GM19468 (cell line): ENCODE data around the gene GLTP.
"Not testable (repeated sequence)": the region's sequence is repeated elsewhere in the genome, so short reads cannot be mapped to it uniquely, and the experiment has no call there.

Source experiments
- ATAC-seq: cut with Tn5 transposase; IDR thresholded peaks from one replicate; pipeline ENCODE4 v1.9.1; 2021; ENCODE audit warnings: mild to moderate bottlenecking, moderate library complexity, moderate number of reproducible peaks; ENCODE audit not compliant: unreplicated experiment; ENCODE audit errors: extremely low read depth

The GLTP gene, protein sequence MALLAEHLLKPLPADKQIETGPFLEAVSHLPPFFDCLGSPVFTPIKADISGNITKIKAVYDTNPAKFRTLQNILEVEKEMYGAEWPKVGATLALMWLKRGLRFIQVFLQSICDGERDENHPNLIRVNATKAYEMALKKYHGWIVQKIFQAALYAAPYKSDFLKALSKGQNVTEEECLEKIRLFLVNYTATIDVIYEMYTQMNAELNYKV

DNA sequence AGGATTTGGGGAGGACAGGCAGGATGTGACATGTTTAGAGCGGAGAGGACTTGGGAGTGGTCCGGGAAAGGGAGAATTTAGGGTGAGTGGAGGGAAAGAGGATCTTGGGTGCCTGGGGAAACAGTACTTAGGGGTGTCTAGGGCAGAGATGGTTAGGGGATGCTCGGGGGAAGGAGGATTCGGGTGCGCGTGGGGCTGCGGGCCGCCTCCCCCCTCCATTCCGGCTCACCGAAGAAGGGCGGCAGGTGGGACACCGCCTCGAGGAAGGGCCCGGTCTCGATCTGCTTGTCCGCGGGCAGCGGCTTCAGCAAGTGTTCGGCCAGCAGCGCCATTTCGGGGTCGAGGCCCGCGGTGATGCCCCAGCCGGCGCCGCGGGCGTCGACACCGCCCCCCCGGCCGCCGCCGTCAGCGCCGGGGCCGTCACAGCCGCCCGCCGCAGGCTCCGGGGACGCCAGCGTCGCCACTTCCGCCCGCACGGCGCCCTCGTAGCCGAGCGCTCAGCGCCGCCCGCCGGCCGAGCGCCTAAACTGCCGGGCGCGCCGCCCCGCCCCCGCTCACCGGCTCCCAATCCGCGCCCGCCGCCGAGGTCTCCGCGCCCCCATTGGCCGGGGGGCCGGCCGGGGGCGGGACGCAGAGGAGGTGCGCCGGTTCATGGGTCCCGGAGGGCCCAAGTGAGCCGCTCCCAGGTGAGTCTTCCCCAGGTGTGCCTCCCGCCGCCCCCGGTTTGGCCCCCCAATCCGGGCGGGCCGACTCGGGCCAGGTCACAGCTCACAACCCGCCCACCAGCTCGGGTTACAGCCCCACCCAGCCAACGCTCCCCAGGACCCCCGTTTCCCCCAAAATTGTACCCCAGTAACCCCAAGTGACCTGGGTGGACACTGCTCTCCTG is at the start of gene GLTP:
Gene GLTP (minus strand): TSS at position 499 of the 889 bp plus-strand sequence. CDS start 167 bp downstream, at position 332.
- ATAC-seq: peak; percentile 83

DNA sequence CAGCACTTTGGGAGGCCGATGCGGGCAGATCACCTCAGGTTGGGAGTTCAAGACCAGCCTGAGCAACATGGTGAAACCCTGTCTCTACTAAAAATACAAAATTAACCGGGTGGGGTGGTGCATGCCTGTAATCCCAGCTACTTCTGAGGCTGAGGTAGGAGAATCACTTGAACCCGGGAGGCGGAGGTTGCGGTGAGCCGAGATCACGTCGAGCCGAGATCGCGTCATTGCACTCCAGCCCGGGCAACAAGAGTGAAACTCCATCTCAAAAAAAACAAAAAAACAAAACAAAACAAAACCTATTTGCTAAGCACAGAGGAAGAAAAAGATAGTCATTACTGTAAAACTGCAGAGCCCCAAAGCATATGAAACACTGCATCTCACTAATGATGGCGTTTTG is 49.0 kb upstream of the GLTP start:
- ATAC-seq: not testable (repeated sequence)

DNA sequence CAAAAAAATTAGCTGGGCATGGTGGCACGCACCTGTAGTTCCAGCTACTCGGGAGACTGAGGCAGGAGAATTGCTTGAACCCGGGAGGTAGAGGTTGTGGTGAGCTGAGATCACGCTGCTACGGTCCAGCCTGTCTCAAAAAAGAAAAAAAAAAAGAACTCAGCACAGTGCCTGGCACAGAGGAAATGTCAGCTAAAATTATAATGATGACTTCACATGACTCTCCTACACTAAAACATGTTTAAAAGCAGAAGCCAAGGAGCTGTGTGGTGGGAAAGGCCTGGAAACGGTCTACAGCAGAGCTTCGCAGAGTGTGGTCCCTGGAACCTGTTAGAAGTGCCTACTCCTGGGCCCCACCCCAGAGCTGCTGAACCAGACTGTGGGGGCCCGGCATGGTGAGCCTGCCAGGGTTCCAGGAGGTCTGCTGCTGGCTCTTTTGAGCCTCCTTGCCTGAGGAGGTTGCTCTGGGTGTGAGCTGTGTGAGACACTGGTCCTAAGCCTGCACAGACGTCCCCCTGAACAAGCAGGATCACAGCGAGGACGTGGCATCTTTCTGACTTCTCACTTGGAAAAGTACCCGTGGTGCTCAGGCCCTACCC is 47.8 kb upstream of the GLTP start:
- ATAC-seq: no peak

DNA sequence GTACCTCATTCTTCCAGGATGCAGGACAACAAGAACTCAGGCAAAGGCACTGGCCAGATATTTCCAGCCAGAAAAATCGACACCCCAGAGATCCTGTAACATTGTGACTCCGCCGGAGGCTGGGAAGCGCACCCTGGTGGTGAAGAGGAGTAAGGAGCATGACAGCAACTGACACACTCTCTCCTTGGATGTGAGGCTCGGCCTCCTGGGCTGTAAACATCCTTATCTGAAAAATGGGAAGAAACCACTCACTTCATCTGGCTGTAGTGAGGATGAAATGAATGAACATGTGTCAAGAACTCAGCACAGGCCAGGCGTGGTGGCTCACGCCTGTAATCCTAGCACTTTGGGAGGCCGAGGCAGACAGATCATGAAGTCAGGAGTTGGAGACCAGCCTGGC is 47.3 kb upstream of the GLTP start:
- no peak for ATAC-seq

DNA sequence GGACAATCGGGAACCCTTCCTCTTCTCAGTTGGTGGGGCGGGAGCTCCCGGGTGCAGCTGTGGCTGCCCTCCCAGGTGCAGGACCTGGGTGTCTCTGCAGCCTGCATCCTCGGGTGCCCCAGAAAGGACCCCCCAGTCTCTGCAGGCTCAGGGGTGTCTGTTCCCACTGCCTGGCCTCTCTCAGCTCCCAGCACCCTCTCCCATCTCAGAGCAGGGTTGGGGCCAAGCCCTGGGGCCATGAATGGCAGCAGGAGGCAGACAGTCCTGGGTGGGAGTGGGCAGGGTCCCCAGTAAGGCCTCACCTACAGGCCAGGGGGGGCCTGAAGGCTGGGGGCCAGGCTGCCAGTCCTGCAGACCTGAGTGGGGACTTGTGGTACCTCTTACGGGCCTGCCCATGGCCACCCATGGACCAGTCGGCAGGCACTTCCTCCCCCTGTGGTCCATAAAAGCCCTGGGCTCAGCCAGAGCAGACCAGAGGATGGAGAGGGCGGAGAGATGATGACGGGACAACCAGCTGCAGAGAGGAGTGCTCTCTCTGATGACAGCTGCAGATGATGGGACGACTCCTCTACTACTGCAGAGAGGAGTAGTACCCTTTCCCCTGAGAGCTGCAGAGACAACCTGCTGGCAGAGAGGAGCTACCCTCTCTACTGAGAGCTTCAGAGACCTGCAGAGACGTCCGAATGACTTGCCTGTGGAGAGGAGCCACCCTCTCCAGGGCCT is 46.3 kb upstream of the GLTP start:
- ATAC-seq: no peak

DNA sequence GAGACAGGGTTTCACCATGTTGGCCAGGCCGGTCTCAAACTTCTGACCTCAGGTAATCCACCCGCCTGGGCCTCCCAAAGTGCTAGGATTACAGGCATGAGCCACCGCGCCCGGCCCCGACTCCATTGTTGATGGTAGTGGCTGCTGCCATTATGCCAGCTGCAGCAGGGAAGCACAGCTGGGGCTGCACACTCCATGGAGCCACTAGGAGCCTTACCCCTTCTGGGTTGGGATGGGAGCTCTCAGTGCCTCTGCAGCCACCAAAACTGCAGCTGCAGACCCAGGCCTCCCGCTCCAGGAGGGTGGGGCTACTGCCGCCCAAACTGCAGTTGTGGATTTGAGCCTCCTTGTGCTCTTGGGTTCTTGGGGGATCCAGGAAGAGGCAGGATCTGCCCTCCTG is 45.7 kb upstream of the GLTP start:
- ATAC-seq: no peak

DNA sequence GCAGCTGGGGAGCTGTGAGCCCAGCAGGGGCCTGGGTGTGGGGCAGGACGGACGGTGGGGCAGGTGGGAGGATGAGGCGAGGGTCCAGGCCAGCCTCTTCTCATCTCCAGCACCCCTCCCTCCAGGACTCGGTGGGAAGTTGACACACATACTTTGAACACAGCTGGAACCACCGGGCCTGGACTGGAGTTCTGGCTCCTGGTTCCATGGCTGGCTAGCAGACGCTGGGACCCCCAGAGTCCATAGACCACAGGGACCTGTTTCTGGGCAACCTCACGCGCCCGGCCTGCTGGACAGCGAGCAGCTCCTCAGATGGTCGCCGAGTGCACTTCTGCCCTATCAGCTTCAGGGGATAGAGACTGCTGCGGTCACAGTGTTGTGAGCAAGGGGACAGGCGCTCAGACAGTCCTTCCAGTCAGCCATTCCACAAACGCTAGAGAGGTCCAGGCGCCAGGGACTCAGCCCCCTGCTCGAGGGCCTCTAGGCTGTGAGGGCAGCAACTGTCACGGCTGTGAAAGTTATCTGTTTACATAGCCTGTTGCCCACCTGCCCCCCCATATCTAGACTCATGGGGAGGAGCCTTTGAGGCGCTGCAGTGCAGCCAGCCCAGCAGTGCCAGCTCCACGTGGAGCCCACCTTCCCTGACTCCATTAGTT is 45.0 kb upstream of the GLTP start:
- no peak for ATAC-seq

DNA sequence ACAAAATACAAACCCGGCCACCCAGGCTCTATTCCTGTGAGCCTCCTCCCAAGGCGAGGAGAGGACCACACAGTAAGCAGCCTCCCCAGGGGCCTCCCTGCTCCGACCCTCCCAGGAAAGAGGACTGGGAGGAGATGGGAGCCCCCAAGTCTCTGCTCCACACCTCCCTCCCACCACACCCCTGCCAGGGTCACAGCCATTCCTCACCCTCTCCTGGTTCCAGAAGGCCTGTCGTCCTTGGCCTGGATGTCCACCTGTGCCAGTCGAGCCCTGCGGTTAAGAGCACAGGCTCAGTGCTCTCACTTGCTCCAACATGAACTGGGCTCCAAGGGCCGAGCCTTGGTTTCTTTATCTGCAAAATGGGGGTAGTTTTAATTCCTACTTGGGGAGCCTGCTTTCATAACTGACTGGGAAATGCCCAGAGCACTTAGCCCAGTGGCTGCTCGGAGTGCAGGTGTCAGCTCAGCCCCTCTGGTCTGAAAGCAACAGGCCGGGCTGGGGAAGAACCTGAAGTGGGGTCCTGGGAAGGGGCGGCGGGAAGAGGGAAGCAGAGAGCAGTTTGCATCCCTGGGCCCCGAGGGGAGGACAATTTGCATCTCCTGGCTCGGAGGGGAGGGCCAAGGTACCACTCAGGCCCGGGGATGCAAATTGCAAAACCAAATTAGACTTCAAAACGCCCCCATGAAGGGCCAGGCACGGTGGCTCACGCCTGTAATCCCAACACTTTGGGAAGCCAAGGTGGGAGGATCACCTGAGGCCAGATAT is 43.3 kb upstream of the GLTP start:
- no peak for ATAC-seq

DNA sequence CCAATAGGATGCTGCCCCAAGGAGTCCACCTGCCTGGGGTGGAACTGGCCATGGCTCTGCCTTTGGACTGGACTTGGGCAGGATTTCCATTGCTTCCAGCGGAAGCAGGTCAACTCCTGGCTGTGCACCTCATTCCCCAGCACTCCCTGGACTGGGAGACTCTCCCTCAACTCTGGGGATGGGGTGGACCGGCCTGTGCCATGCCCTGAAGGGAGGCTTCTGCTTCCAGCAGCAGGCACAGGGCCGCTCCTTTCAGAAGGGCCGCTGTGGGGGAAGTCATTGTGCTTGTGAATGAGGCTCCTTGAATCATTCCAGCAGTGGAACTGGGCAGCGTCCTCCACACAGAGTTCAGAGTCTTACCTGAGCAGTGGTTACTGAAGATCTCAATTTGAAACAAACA is 42.7 kb upstream of the GLTP start:
- ATAC-seq: no peak

DNA sequence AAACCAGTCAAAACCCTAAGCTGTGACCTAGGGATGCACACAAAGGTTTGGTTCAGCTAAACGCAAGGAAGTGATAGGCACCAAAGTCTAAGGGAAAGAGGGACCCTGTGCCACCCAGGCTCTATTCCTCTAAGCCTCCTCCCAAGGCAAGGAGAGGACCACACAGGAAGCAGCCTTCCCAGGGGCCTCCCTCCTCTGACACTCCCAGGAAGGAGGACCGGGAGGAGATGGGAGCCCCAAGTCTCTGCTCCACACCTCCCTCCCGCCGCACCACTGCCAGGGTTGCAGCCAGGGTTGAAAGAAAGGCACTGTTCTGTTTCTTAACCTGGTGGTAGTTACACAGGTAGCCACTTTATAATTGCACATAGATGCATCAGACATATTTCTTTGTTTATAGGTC is 41.6 kb upstream of the GLTP start:
- ATAC-seq: no peak

DNA sequence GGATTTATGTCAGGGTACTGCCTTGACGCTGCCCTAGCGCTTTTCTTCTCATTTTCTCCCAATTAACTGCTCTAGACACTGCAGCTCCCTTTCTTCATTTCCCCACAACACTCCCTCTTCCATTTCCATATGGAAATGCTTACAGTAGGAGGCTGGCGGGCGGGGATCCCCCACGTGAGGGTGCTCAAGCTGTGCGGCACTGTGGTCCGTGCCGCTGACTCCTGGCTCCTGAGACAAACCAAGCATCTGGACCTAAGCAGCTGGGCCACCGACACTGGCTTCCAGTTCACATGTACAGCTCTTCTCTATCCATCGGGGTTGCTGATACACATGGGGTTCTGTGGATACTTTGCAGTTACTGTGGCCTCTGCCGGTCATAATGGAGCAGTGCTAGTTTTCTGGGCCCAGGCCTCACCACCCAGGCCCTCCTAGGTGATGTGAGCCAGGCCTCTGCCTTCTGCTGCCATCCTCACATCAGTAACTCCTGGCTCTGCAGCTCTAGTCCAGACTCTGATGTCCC is 40.0 kb upstream of the GLTP start:
- ATAC-seq: no peak

DNA sequence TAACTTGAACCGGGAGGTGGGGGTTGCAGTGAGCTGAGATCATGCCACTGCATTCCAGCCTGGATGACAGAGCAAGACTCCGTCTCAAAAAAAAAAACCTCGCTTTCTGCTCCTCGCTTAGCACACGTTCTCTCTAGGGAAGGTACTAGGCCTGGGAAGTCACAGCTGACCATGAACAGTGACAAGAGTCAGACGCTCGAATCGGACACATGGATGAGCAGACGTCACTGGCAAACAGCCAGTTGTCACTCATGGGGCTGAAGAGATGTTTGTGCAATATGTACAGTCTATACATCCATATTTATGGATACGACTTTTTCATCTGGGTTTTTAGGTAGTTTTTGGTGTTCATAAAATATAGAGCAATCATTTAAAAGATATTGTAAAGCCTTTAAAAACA is 39.1 kb upstream of the GLTP start:
- ATAC-seq: no peak

DNA sequence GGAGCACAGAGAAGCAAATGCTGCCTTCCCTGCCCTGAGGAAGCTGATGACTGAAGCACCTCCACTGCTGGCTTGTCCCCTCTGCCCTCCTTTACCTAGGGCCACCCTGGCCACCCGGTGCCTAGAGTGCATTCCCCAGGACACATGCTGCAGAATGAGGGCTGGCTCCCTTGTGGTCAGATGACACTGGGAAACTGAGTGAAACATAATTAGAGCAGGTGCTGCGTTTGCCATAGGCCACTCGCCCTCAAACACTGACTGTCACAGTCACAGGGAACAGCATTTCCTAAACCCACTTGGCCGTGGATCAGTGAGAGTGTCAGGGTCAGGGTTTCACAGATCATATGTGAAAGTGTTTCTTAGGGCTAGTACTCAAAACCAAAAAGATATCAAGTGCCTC is 35.7 kb upstream of the GLTP start:
- no peak for ATAC-seq

DNA sequence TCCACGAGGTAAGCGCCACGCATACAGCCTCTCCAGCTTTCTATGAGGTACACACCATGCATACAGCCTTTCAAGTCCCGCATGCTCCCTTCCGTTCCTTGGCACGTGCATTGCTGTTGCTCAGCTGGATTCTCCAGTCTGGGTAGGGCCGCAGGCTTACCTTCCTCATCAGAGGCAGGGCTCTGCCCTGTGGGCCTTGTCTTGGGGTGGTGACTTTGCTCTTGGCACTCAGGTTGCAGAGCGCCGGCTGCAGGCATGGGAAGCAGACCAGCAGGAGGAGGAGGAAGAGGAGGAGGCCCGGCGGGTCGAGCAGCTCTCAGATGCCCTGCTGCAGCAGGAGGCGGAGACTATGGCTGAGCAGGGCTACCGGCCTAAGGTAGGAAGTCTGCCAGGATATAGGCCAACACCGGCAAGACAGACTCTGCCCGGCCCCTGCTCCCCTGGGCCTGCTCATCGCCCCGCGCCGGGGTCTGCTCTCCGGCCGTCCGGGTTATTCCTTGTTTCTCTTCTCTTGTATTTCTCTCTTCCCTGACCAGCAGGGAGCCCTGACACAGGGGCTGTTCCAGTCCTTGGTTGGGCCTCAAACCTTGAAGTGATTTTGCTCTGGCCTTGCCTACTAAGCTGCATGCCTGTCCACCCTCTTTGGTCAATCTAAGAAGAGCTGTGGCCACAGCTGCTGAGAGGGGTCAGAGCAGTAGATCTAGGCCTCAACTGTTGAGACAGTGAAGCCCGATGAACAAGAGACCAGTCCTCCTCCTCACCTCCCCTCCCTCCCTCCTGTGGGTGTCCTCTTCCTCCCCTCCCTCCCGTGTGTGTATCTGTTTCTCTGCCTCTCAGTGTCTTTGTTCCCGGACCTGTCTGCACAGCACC is 35.1 kb upstream of the GLTP start:
- ATAC-seq: no peak

DNA sequence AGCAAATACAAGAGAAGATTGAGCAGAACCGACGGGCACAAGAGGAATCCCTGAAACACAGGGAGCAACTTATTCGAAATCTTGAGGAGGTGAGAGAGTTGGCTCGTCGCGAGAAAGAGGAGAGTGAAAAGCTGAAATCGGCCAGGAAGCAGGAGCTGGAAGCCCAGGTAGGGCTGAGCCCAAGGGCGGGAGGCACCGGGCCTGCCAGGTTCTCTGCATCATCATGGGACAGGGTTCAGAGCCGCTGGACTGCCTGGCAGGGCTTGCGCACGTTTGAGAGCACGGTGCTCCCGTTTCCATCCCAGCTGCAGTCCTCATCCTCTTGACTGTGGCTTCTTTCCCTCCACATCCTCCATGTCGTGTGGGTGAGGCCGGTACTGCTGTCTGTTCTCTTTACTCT is 34.1 kb upstream of the GLTP start:
- ATAC-seq: no peak

DNA sequence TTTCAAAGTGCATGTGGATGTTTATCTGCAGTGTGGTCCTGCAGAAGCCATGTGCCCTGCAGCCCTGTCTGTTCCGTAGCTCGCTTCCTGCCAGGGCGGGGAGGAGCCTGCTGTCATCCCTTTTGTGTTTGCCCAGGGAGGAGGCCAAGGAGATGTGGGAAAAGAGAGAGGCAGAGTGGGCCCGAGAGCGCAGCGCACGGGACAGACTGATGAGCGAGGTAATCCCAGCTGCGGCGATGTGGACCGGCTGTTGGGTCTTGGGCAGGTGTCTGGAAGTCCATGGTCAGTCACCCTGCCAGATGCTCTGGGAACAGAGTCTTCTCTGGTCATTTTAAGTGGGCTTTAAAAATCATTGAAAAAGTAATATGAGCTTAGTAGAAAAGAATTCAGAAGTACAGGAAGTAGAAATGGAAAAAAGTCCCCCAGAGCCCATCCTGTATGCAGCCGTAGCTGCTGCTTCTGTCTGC is 32.5 kb upstream of the GLTP start:
- no peak for ATAC-seq

DNA sequence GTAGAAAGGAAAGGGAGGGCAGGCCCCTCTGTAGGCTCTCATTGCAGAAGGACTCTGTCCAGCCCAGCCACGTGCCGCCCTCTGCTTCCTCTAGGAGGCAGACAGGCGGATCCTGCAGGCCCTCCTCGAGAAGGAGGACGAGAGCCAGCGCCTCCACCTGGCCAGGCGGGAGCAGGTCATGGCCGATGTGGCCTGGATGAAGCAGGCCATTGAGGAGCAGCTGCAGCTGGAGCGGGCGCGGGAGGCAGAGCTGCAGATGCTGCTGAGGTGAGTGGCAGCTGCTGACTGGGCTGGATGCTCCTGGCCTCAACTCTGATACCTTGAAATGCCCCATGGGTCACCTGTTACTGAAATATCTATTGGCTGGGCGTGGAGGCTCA is 30.6 kb upstream of the GLTP start:
- ATAC-seq: no peak

DNA sequence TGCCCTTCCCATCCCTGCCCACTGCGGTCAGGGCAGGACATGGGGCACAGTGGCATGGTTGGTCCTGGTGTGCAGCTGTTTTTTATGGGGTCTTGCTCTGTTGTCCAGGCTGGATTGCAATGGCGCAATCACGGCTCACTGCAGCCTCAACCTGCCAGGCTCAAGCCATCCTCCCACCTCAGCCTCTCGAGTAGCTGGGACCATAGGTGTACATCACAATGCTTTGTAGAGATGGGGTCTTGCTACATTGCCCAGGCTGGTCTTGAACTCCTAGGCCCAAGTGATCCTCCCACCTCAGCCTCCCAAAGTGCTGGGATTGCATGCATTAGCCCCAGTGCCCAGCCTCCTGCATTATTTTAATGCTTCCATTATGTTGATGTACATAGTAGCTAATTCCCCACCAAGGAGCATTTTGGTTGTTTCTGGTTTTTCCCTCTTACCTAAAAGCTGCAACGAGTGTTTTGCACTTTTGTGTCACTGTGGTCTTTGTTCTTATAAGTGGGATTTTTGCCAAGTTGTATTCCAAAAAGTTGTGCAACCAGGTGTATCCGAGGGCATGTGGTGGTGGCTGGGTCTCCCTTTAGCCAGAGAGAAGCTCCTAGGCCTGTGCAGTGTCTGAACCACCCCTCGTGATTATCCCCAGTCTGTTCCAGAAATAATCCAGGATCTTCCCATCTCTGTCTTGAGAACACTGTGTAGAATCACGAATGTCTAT is 30.1 kb upstream of the GLTP start:
- no peak for ATAC-seq
